ENCODE data around the gene CNTN6.

CNTN6 gene

DNA sequence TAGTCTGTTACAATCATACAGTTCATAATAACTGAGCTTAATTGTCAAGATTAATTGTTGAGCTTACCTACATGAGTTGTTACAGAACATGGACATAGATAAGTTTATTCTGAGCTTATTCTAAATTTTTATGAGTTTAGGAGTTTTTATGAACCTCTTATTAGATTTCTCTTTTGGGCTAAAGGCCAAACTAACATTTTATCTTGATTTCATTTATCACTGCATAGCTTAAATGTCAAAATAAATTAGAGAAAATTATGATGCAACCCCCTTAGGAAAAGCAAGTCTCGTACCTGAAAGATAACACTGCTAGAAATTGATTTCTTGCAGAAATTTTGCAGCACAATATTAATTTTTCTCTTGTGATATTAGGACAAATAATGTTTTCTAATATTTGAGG, 54.5 kb downstream of the CNTN6 start:
- no peak for FAIRE-seq
- no peak for DNase-seq (ENCODE audit: insufficient read length, low spot score)
- TF ChIP-seq TAF1 (IDR thresholded peaks at IDR 0.05; ENCODE audit: low read depth, low read length) (no peak), POLR2A (IDR thresholded peaks at IDR 0.05; ENCODE audit: low read depth, low read length) (no peak), POU2F2 (IDR thresholded peaks at IDR 0.05; ENCODE audit: low read depth, low read length) (no peak), PAX5 (IDR thresholded peaks at IDR 0.05; ENCODE audit: insufficient read depth, low read length, severe bottlenecking) (no peak), SPI1 (IDR thresholded peaks at IDR 0.05; ENCODE audit: low read depth, low read length) (no peak), POLR2AphosphoS5 (IDR thresholded peaks at IDR 0.05; ENCODE audit: low read depth, low read length) (no peak)

DNA sequence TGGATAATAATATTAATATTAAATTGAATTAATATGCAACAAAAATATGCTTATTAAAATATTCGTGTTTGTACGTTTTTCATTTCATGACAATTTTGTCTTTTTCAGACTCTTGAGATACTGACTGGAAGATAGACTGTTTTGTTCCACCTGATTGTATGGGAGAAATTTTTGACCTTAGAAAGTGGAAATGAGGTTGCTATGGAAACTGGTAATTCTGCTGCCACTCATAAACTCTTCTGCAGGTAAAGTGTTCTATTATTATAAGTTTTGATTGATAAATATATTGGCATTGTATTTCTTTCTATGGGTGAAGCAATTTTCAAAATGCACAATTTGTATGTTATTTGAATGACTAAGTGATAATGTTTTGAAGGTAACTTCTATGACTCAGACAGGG, 55.0 kb downstream of the CNTN6 start:
- TF ChIP-seq SPI1 (IDR thresholded peaks at IDR 0.05; ENCODE audit: low read depth, low read length) (no peak), PAX5 (IDR thresholded peaks at IDR 0.05; ENCODE audit: insufficient read depth, low read length, severe bottlenecking) (no peak), POLR2A (IDR thresholded peaks at IDR 0.05; ENCODE audit: low read depth, low read length) (no peak), POU2F2 (IDR thresholded peaks at IDR 0.05; ENCODE audit: low read depth, low read length) (no peak), TAF1 (IDR thresholded peaks at IDR 0.05; ENCODE audit: low read depth, low read length) (no peak), POLR2AphosphoS5 (IDR thresholded peaks at IDR 0.05; ENCODE audit: low read depth, low read length) (no peak)
- FAIRE-seq (no peak), DNase-seq (ENCODE audit: insufficient read length, low spot score) (no peak)

DNA sequence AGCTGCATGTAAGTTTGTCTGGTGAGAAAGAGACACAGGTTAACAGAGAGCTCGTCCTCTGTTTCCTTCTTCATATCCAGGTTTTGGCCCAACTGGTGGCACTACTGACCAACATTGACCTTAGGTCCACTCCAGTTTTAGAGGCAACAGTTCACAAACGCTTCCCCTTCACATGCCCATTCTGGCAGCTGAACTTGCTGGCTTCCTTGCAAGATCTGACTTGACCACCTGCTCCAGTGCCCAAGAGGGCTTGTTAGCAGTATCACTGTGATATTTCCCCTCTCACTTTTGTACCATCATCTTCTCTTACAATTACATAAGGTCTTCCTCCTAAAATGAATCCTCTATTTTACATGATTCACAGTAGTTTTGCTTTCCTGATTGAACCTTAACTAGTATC, 71.3 kb downstream of the CNTN6 start:
- FAIRE-seq = no peak
- TF ChIP-seq POLR2AphosphoS5 (IDR thresholded peaks at IDR 0.05; ENCODE audit: low read depth, low read length) (no peak), SPI1 (IDR thresholded peaks at IDR 0.05; ENCODE audit: low read depth, low read length) (no peak), TAF1 (IDR thresholded peaks at IDR 0.05; ENCODE audit: low read depth, low read length) (no peak), PAX5 (IDR thresholded peaks at IDR 0.05; ENCODE audit: insufficient read depth, low read length, severe bottlenecking) (no peak), POLR2A (IDR thresholded peaks at IDR 0.05; ENCODE audit: low read depth, low read length) (no peak), POU2F2 (IDR thresholded peaks at IDR 0.05; ENCODE audit: low read depth, low read length) (no peak)
- DNase-seq (ENCODE audit: insufficient read length, low spot score) = no peak

DNA sequence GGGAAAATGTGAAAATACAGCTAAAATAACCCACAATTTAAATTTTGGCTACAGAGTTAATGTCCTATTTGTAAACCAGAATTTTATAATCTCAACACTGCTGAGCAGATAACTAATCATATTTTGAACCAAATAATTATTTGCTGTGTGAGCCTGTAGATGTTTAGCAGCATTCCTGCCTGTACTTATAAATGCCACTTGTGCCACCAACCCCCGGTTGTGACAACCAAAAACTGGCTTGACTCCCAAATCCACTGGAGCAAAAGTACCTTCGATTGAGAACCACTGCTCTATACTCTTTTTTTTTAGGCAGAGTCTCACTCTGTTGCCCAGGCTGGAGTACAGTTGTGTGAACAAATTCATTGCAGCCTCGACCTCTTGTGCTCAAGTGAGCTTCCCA, 78.5 kb downstream of the CNTN6 start:
- TF ChIP-seq TAF1 (IDR thresholded peaks at IDR 0.05; ENCODE audit: low read depth, low read length) = no peak
- TF ChIP-seq POU2F2 (IDR thresholded peaks at IDR 0.05; ENCODE audit: low read depth, low read length) = no peak
- no peak for TF ChIP-seq SPI1 (IDR thresholded peaks at IDR 0.05; ENCODE audit: low read depth, low read length)
- no peak for TF ChIP-seq POLR2A (IDR thresholded peaks at IDR 0.05; ENCODE audit: low read depth, low read length)
- TF ChIP-seq PAX5 (IDR thresholded peaks at IDR 0.05; ENCODE audit: insufficient read depth, low read length, severe bottlenecking) = no peak
- TF ChIP-seq POLR2AphosphoS5 (IDR thresholded peaks at IDR 0.05; ENCODE audit: low read depth, low read length) = no peak
- FAIRE-seq (no peak), DNase-seq (ENCODE audit: insufficient read length, low spot score) (no peak)

DNA sequence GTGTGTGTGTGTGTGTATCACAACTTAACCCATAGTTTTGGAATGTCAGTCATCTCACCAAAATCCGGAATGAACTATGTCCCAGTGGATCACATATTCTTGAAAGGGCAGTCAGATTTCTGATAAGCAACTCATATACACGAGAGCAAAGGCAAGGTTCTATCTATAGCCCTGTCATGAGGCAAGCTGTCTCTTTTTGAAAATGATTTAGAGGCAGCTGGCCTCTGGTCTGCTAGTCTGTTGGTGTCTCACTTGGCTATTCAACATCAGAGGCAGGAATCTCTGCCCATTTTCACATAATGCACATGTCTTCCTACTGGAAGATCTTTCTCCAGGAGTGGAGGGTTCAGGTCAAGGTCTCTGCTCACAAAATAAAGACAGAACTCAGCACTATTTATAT, 79.8 kb downstream of the CNTN6 start:
- no peak for TF ChIP-seq TAF1 (IDR thresholded peaks at IDR 0.05; ENCODE audit: low read depth, low read length)
- TF ChIP-seq POLR2AphosphoS5 (IDR thresholded peaks at IDR 0.05; ENCODE audit: low read depth, low read length) = no peak

DNA sequence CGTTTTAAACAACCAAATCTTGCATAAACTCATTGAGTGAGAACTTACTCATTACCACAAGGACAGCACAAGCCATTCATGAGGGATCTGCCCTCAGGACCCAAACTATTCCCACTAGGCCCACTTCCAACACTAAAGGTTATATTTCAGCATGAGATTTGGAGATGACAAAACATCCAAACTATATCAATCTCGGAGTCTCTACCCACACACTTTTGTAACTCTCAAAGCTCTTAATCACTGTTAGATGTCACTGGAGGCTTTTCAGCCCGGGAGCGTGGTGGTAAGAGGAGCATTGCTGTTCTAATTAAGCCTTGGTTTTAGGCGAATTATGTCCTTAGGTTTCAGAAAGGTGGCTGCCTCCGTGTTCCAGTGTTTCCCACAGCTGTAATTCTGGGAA, 86.3 kb downstream of the CNTN6 start:
- FAIRE-seq = no peak
- DNase-seq (ENCODE audit: insufficient read length, low spot score) = no peak
- no peak for TF ChIP-seq POU2F2 (IDR thresholded peaks at IDR 0.05; ENCODE audit: low read depth, low read length)
- no peak for TF ChIP-seq PAX5 (IDR thresholded peaks at IDR 0.05; ENCODE audit: insufficient read depth, low read length, severe bottlenecking)
- no peak for TF ChIP-seq TAF1 (IDR thresholded peaks at IDR 0.05; ENCODE audit: low read depth, low read length)
- TF ChIP-seq POLR2AphosphoS5 (IDR thresholded peaks at IDR 0.05; ENCODE audit: low read depth, low read length) = no peak
- no peak for TF ChIP-seq POLR2A (IDR thresholded peaks at IDR 0.05; ENCODE audit: low read depth, low read length)
- TF ChIP-seq SPI1 (IDR thresholded peaks at IDR 0.05; ENCODE audit: low read depth, low read length) = no peak

More for the DNA sequence above, 79.8 kb downstream of the CNTN6 start:
- no peak for FAIRE-seq
- DNase-seq (ENCODE audit: insufficient read length, low spot score) = no peak

DNA sequence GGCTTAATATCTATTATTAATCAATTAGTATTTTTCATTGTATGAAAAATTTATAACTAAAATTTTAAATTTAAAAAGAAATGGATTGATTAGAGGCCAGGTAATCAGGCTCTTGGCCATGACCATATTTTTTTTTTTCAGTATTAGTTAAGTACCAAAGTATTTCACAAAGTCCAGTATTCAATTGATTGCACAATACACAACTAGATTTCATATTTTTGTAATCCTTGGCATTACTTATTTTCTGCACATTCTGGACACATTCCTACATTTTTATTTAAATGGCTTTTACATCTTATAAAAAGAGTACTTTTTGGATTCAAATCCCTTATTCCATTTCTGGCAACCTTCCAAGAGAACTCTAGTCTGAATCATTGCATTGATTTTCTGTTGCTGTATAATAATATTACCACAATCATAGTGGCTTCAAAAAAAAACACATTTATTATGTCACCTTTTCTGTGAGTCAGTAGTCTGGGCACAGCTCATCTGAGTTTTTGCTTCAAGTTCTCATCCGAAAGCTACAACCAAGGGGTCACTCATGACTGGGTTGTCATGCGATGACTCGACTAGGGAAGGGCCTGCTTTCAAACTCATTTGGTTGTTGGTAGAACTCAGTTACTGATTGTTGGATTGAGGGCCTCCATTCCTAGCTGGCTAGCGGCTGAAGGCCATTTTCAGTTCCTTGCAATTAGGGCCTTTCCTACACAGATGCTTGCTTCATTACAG, 90.7 kb downstream of the CNTN6 start:
- DNase-seq (ENCODE audit: insufficient read length, low spot score) = no peak
- no peak for FAIRE-seq
- no peak for TF ChIP-seq TAF1 (IDR thresholded peaks at IDR 0.05; ENCODE audit: low read depth, low read length)
- TF ChIP-seq POLR2AphosphoS5 (IDR thresholded peaks at IDR 0.05; ENCODE audit: low read depth, low read length) = no peak
- no peak for TF ChIP-seq POLR2A (IDR thresholded peaks at IDR 0.05; ENCODE audit: low read depth, low read length)
- no peak for TF ChIP-seq POU2F2 (IDR thresholded peaks at IDR 0.05; ENCODE audit: low read depth, low read length)
- no peak for TF ChIP-seq PAX5 (IDR thresholded peaks at IDR 0.05; ENCODE audit: insufficient read depth, low read length, severe bottlenecking)
- no peak for TF ChIP-seq SPI1 (IDR thresholded peaks at IDR 0.05; ENCODE audit: low read depth, low read length)

DNA sequence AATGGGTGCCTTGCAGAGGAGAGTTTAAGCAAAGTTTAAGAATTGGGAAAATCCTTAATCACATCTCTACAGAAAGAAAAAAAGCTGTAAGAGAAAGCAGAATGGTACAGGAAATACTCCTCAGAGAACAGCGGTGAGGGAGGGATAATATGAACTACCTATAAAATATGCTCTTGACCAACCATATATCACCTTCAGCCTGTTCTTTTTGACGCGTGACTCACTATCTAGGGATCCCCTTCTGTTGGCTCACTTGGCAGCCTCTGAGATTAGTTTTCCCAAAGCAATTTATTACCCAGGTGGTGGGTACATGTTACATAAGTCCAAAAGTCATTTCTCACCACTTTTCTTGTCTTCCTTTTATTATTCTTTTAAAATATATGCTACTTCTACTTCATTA, 97.7 kb downstream of the CNTN6 start:
- no peak for TF ChIP-seq PAX5 (IDR thresholded peaks at IDR 0.05; ENCODE audit: insufficient read depth, low read length, severe bottlenecking)
- TF ChIP-seq POLR2AphosphoS5 (IDR thresholded peaks at IDR 0.05; ENCODE audit: low read depth, low read length) = no peak
- no peak for TF ChIP-seq TAF1 (IDR thresholded peaks at IDR 0.05; ENCODE audit: low read depth, low read length)
- no peak for TF ChIP-seq POU2F2 (IDR thresholded peaks at IDR 0.05; ENCODE audit: low read depth, low read length)
- TF ChIP-seq POLR2A (IDR thresholded peaks at IDR 0.05; ENCODE audit: low read depth, low read length) = no peak
- TF ChIP-seq SPI1 (IDR thresholded peaks at IDR 0.05; ENCODE audit: low read depth, low read length) = no peak
- no peak for DNase-seq (ENCODE audit: insufficient read length, low spot score)
- FAIRE-seq = no peak

DNA sequence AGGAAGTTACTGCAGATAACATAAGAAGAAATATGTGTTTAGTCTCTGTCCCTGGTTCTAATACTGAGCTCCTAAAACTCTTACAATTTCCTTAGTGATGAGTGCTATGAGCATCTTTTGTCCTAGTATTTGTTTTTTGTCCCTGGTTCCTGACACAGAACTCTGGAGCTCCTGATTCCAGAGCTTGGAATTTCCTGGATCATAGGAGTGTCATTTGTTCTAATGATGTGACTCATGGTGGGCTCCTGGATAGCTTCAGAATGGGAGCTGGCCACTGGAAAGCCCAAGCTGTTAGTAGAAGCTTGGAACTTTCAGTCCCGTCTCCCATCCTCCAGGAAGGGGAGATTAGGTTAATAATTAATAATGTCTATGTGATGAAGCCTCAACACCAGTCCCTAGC, 98.2 kb downstream of the CNTN6 start:
- no peak for TF ChIP-seq SPI1 (IDR thresholded peaks at IDR 0.05; ENCODE audit: low read depth, low read length)
- no peak for TF ChIP-seq PAX5 (IDR thresholded peaks at IDR 0.05; ENCODE audit: insufficient read depth, low read length, severe bottlenecking)
- TF ChIP-seq POLR2A (IDR thresholded peaks at IDR 0.05; ENCODE audit: low read depth, low read length) = no peak
- TF ChIP-seq POLR2AphosphoS5 (IDR thresholded peaks at IDR 0.05; ENCODE audit: low read depth, low read length) = no peak
- TF ChIP-seq TAF1 (IDR thresholded peaks at IDR 0.05; ENCODE audit: low read depth, low read length) = no peak
- TF ChIP-seq POU2F2 (IDR thresholded peaks at IDR 0.05; ENCODE audit: low read depth, low read length) = no peak
- DNase-seq (ENCODE audit: insufficient read length, low spot score) (no peak), FAIRE-seq (no peak)

DNA sequence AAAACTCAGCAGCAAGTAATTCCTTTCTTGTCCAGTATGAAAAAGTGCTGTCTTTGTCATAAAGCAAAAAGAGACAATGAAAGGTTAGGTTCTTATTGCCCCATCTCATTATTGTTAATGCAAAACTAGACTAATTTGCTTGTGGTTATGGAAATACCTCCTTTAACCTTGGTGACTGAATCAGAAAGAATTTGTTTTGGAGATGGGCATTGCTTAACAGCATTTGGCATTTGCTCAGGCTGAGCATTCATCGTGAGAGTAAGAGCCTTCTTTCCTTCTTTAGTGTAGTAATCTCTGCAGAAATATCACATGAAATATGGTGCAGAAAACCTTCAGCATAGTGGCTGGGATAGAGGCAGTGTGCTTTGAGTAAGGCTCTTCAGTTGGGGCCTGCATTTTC, 103.1 kb downstream of the CNTN6 start:
- no peak for FAIRE-seq
- TF ChIP-seq POU2F2 (IDR thresholded peaks at IDR 0.05; ENCODE audit: low read depth, low read length) (no peak), POLR2A (IDR thresholded peaks at IDR 0.05; ENCODE audit: low read depth, low read length) (no peak), SPI1 (IDR thresholded peaks at IDR 0.05; ENCODE audit: low read depth, low read length) (no peak), TAF1 (IDR thresholded peaks at IDR 0.05; ENCODE audit: low read depth, low read length) (no peak), PAX5 (IDR thresholded peaks at IDR 0.05; ENCODE audit: insufficient read depth, low read length, severe bottlenecking) (no peak), POLR2AphosphoS5 (IDR thresholded peaks at IDR 0.05; ENCODE audit: low read depth, low read length) (no peak)
- no peak for DNase-seq (ENCODE audit: insufficient read length, low spot score)

Measured in GM12891 (cell line).